ENCODE measurements around the gene FOXP1. TPM values are rescaled to one million over a fixed set of nuclear protein-coding genes. Genes with fewer than 3 reads are reported as not detected.

Gene FOXP1
- polyA plus RNA-seq, 1 donor (not counting 4 experiments of a cell fraction or from before 2014, with no cell fraction given) = 14.6 TPM

- Histone ChIP-seq H3K36me3 (ENCODE audit: control insufficient read depth in 2 of 2, extremely low read depth in 1 of 2, insufficient read depth in 2 of 2, low read length in 2 of 2) (no peaks in the 10 kb centered on the region), H3K4me3 (ENCODE audit: control insufficient read depth in 2 of 3, extremely low read depth in 1 of 3, insufficient read depth in 2 of 3, low read depth in 1 of 3, low read length in 3 of 3) (no peak overlapping the region), H3K9me1 (ENCODE audit: control insufficient read depth, extremely low read depth, insufficient read depth, low read length) (no peaks in the 10 kb centered on the region), H3K4me2 (ENCODE audit: control insufficient read depth, extremely low read depth, insufficient read depth, low read depth, low read length) (no peak overlapping the region), H3K27me3 (ENCODE audit: control insufficient read depth, extremely low read depth, insufficient read depth, low read length) (no peaks in the 10 kb centered on the region), H3K27ac (ENCODE audit: control insufficient read depth, insufficient read depth, low read length) (no peak overlapping the region), H3K9me3 (ENCODE audit: control insufficient read depth, low read depth, low read length) (no peaks in the 10 kb centered on the region), H3K79me2 (ENCODE audit: control insufficient read depth, insufficient read depth, low read length) (no peaks in the 10 kb centered on the region), H3K9ac (ENCODE audit: control insufficient read depth, extremely low read depth, insufficient read depth, low read length) (no peak overlapping the region), H3K4me1 (ENCODE audit: control insufficient read depth, extremely low read depth, insufficient read depth, low read length) (peaks cover 68% of the 10 kb centered on the region), H2AFZ (ENCODE audit: control insufficient read depth, low read length) (no peak overlapping the region), H4K20me1 (ENCODE audit: control insufficient read depth, extremely low read depth, insufficient read depth, low read length) (no peaks in the 10 kb centered on the region)
- dilution Hi-C loops (cut with MboI; ENCODE audit: extremely low pct_ligation_motif_present, low sequenced_read_pairs) = no loop called here
- TF ChIP-seq EZH2 (IDR thresholded peaks at IDR 0.05; ENCODE audit: low read length) = no peak
- TF ChIP-seq, protein P1, sequence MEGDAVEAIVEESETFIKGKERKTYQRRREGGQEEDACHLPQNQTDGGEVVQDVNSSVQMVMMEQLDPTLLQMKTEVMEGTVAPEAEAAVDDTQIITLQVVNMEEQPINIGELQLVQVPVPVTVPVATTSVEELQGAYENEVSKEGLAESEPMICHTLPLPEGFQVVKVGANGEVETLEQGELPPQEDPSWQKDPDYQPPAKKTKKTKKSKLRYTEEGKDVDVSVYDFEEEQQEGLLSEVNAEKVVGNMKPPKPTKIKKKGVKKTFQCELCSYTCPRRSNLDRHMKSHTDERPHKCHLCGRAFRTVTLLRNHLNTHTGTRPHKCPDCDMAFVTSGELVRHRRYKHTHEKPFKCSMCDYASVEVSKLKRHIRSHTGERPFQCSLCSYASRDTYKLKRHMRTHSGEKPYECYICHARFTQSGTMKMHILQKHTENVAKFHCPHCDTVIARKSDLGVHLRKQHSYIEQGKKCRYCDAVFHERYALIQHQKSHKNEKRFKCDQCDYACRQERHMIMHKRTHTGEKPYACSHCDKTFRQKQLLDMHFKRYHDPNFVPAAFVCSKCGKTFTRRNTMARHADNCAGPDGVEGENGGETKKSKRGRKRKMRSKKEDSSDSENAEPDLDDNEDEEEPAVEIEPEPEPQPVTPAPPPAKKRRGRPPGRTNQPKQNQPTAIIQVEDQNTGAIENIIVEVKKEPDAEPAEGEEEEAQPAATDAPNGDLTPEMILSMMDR (optimal IDR thresholded peaks at IDR 0.05 in 1 of 3, IDR thresholded peaks at IDR 0.05 in 1 of 3, conservative IDR thresholded peaks at IDR 0.05 in 1 of 3; ENCODE audit: extremely low read depth in 1 of 3, insufficient read depth in 2 of 3, low read length in 3 of 3) = no peak
- FAIRE-seq (no peak), DNase-seq (ENCODE audit: low read depth, low spot score) (no peak)
These were observed 140.9 kb downstream of the FOXP1 start for GRCh38 chr3:71442652-71443042.

DNA sequence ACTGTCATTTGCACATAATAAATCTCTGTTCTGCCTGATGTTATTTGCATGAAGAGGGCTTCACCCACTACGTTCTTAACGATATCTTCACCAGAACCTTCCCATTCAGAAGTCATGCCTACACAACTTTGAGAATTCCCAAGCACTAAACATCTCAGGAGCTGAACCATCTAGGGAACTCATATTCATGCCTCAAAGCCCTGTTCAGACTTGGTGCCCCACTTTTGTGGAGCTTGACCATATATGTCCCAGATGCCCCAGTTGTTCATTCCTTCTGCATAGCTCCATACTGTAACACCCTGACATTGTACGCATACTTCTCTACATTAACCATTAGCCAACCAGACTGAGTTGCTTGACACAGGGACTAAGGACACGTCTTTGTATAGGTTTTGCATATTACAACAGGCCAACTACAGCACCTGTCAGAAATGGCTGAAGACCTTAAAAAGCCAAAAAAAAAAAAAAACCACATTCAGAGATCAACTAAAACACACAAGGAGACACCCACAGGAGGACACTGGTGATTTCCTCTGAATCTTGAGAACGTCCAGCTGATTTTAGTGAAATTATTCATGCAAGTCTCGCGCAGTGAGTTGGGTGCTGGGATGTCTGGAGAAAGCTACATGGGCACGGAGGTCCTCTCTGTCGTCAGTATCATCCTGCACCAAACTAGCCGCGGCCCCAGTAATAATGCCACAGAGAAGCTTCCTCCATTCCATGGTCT, 141.4 kb downstream of the FOXP1 start:
- H3K27me3 ChIP-seq (ENCODE audit: control insufficient read depth, extremely low read depth, insufficient read depth, low read length) = no peaks in the 10 kb centered on the region
- no peak for DNase-seq (ENCODE audit: low read depth, low spot score)
- no peak for FAIRE-seq
- H3K9me3 ChIP-seq (ENCODE audit: control insufficient read depth, low read depth, low read length) = no peaks in the 10 kb centered on the region
- H3K4me3 ChIP-seq (ENCODE audit: control insufficient read depth in 2 of 3, extremely low read depth in 1 of 3, insufficient read depth in 2 of 3, low read depth in 1 of 3, low read length in 3 of 3) = no peak overlapping the region
- H3K79me2 ChIP-seq (ENCODE audit: control insufficient read depth, insufficient read depth, low read length) = no peaks in the 10 kb centered on the region
- dilution Hi-C loops (cut with MboI; ENCODE audit: extremely low pct_ligation_motif_present, low sequenced_read_pairs) = no loop called here
- no peaks in the 10 kb centered on the region for H3K36me3 ChIP-seq (ENCODE audit: control insufficient read depth in 2 of 2, extremely low read depth in 1 of 2, insufficient read depth in 2 of 2, low read length in 2 of 2)
- no peak overlapping the region for H3K4me2 ChIP-seq (ENCODE audit: control insufficient read depth, extremely low read depth, insufficient read depth, low read depth, low read length)
- no peak for TF ChIP-seq EZH2 (IDR thresholded peaks at IDR 0.05; ENCODE audit: low read length)
- TF ChIP-seq, protein P1 (optimal IDR thresholded peaks at IDR 0.05 in 1 of 3, IDR thresholded peaks at IDR 0.05 in 1 of 3, conservative IDR thresholded peaks at IDR 0.05 in 1 of 3; ENCODE audit: extremely low read depth in 1 of 3, insufficient read depth in 2 of 3, low read length in 3 of 3) = no peak
- H3K27ac ChIP-seq (ENCODE audit: control insufficient read depth, insufficient read depth, low read length) = no peak overlapping the region
- no peaks in the 10 kb centered on the region for H3K9me1 ChIP-seq (ENCODE audit: control insufficient read depth, extremely low read depth, insufficient read depth, low read length)
- H3K9ac ChIP-seq (ENCODE audit: control insufficient read depth, extremely low read depth, insufficient read depth, low read length) = no peak overlapping the region
- H3K4me1 ChIP-seq (ENCODE audit: control insufficient read depth, extremely low read depth, insufficient read depth, low read length) = peaks cover 66% of the 10 kb centered on the region
- no peak overlapping the region for H2AFZ ChIP-seq (ENCODE audit: control insufficient read depth, low read length)
- H4K20me1 ChIP-seq (ENCODE audit: control insufficient read depth, extremely low read depth, insufficient read depth, low read length) = no peaks in the 10 kb centered on the region

All from keratinocyte (primary cell).